Measurements from ENCODE around the gene RYR2. TPM values are rescaled to one million over a fixed set of nuclear protein-coding genes. Genes with fewer than 3 reads are reported as not detected.
A peak's percentile ranks its signal among the peaks of the same experiment; 100 is the strongest.

RYR2 gene
- total and polyA plus RNA-seq, 4 donors, result 0.43 to 11.6 (median 2.0) TPM

GRCh38 chr1:237058470-237058869 lies 16.5 kb downstream of the RYR2 start:
- Histone ChIP-seq H3K36me3 (ENCODE audit: control insufficient read depth in 4 of 4, insufficient read depth in 4 of 4, low read length in 4 of 4) (peaks cover 0 to 3% (median under 1%) of the 10 kb centered on the region in 4 donors), H3K4me3 (no peak overlapping the region), H3K9me3 (ENCODE audit: control insufficient read depth in 4 of 4, insufficient read depth in 3 of 4, low read length in 3 of 4) (peaks cover 0 to 3% (median under 1%) of the 10 kb centered on the region in 4 donors), H3K27ac (ENCODE audit: low read depth in 1 of 2, low read length in 1 of 2) (no peak overlapping the region), H3K27me3 (ENCODE audit: control insufficient read depth in 3 of 3, insufficient read depth in 3 of 3, low read length in 2 of 3) (peaks cover 0 to 3% (median 0%) of the 10 kb centered on the region in 3 donors), H3K9ac (ENCODE audit: insufficient read depth in 1 of 2, low read length in 2 of 2) (no peak overlapping the region), H3K4me1 (ENCODE audit: control insufficient read depth in 5 of 5, insufficient read depth in 5 of 5, low read length in 5 of 5) (peaks cover 0 to 13% (median 2%) of the 10 kb centered on the region in 5 donors)
- TF ChIP-seq, protein P1, sequence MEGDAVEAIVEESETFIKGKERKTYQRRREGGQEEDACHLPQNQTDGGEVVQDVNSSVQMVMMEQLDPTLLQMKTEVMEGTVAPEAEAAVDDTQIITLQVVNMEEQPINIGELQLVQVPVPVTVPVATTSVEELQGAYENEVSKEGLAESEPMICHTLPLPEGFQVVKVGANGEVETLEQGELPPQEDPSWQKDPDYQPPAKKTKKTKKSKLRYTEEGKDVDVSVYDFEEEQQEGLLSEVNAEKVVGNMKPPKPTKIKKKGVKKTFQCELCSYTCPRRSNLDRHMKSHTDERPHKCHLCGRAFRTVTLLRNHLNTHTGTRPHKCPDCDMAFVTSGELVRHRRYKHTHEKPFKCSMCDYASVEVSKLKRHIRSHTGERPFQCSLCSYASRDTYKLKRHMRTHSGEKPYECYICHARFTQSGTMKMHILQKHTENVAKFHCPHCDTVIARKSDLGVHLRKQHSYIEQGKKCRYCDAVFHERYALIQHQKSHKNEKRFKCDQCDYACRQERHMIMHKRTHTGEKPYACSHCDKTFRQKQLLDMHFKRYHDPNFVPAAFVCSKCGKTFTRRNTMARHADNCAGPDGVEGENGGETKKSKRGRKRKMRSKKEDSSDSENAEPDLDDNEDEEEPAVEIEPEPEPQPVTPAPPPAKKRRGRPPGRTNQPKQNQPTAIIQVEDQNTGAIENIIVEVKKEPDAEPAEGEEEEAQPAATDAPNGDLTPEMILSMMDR (IDR thresholded peaks at IDR 0.05; ENCODE audit: control extremely low read depth, extremely low read depth), result no peak
- DNase-seq (no peak), ATAC-seq (ENCODE audit: insufficient read depth, low FRiP score) (no peak)
- 75 to 78% methylated on average over 9 of the region's 9 CpGs for WGBS, 2 donors

DNA sequence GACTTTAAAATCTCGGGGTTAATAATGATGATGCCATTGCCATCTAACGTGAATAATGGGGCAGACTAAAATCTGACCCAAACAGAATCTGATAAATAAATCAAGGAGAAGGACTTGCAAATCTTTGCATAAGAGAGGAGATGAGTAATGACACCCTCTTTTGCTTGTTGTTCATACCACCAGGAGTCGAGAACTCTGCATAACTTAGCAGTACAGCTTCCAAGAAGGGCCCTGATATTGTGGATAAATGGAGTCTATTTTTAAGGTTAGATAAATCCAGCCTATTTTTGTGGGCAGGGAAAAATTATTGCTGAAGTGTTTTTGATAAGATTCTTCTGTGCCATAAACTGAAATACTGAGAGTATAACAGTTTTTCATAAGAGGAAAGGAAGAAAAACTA lies 17.3 kb downstream of the RYR2 start:
- peak in 2 of 3 donors; percentile 12 to 48 for DNase-seq
- no peaks in the 10 kb centered on the region for H3K27me3 ChIP-seq (ENCODE audit: control insufficient read depth in 3 of 3, insufficient read depth in 3 of 3, low read length in 2 of 3)
- ATAC-seq (ENCODE audit: insufficient read depth, low FRiP score), result no peak
- peaks cover 0 to 6% (median 2%) of the 10 kb centered on the region in 5 donors for H3K4me1 ChIP-seq (ENCODE audit: control insufficient read depth in 5 of 5, insufficient read depth in 5 of 5, low read length in 5 of 5)
- H3K27ac ChIP-seq (ENCODE audit: low read depth in 1 of 2, low read length in 1 of 2), result peak overlapping the region in 1 of 2 donors; percentile 56
- H3K9ac ChIP-seq (ENCODE audit: insufficient read depth in 1 of 2, low read length in 2 of 2), result no peak overlapping the region
- peaks cover 0 to 3% (median 1%) of the 10 kb centered on the region in 4 donors for H3K36me3 ChIP-seq (ENCODE audit: control insufficient read depth in 4 of 4, insufficient read depth in 4 of 4, low read length in 4 of 4)
- no peak overlapping the region for H3K4me3 ChIP-seq
- H3K9me3 ChIP-seq (ENCODE audit: control insufficient read depth in 4 of 4, insufficient read depth in 3 of 4, low read length in 3 of 4), result peaks cover 0 to 3% (median under 1%) of the 10 kb centered on the region in 4 donors
- TF ChIP-seq, protein P1 (IDR thresholded peaks at IDR 0.05; ENCODE audit: control extremely low read depth, extremely low read depth), result no peak
- WGBS, 2 donors, result 59 to 77% methylated on average over 3 of the region's 3 CpGs

GRCh38 chr1:237062976-237063375 lies 21.0 kb downstream of the RYR2 start:
- DNase-seq (no peak), ATAC-seq (ENCODE audit: insufficient read depth, low FRiP score) (no peak)
- no peaks in the 10 kb centered on the region for H3K27me3 ChIP-seq (ENCODE audit: control insufficient read depth in 3 of 3, insufficient read depth in 3 of 3, low read length in 2 of 3)
- no peak overlapping the region for H3K9ac ChIP-seq (ENCODE audit: insufficient read depth in 1 of 2, low read length in 2 of 2)
- H3K9me3 ChIP-seq (ENCODE audit: control insufficient read depth in 4 of 4, insufficient read depth in 3 of 4, low read length in 3 of 4), result peaks cover 0 to 1% (median 0%) of the 10 kb centered on the region in 4 donors
- H3K27ac ChIP-seq (ENCODE audit: low read depth in 1 of 2, low read length in 1 of 2), result no peak overlapping the region
- H3K4me1 ChIP-seq (ENCODE audit: control insufficient read depth in 5 of 5, insufficient read depth in 5 of 5, low read length in 5 of 5), result peaks cover 0 to 11% (median 0%) of the 10 kb centered on the region in 5 donors
- H3K36me3 ChIP-seq (ENCODE audit: control insufficient read depth in 4 of 4, insufficient read depth in 4 of 4, low read length in 4 of 4), result peaks cover 0 to 2% (median 0%) of the 10 kb centered on the region in 4 donors
- no peak overlapping the region for H3K4me3 ChIP-seq
- TF ChIP-seq, protein P1 (IDR thresholded peaks at IDR 0.05; ENCODE audit: control extremely low read depth, extremely low read depth), result no peak

- TF ChIP-seq, protein P1 (IDR thresholded peaks at IDR 0.05; ENCODE audit: control extremely low read depth, extremely low read depth), result no peak
- Histone ChIP-seq H3K27me3 (ENCODE audit: control insufficient read depth in 3 of 3, insufficient read depth in 3 of 3, low read length in 2 of 3) (no peaks in the 10 kb centered on the region), H3K27ac (ENCODE audit: low read depth in 1 of 2, low read length in 1 of 2) (no peak overlapping the region), H3K4me1 (ENCODE audit: control insufficient read depth in 5 of 5, insufficient read depth in 5 of 5, low read length in 5 of 5) (peaks cover 0 to 6% (median 0%) of the 10 kb centered on the region in 5 donors), H3K9ac (ENCODE audit: insufficient read depth in 1 of 2, low read length in 2 of 2) (no peak overlapping the region), H3K4me3 (no peak overlapping the region), H3K9me3 (ENCODE audit: control insufficient read depth in 4 of 4, insufficient read depth in 3 of 4, low read length in 3 of 4) (peaks cover 0 to 1% (median 0%) of the 10 kb centered on the region in 4 donors), H3K36me3 (ENCODE audit: control insufficient read depth in 4 of 4, insufficient read depth in 4 of 4, low read length in 4 of 4) (peaks cover 0 to 2% (median 0%) of the 10 kb centered on the region in 4 donors)
- WGBS, 2 donors, result 71 to 81% methylated on average over 3 of the region's 3 CpGs
- ATAC-seq (ENCODE audit: insufficient read depth, low FRiP score) (no peak), DNase-seq (no peak)
These were observed 23.9 kb downstream of the RYR2 start for GRCh38 chr1:237065903-237066302.
